Activated effector memory CD4-positive, alpha-beta T cell treated with anti-CD3 and anti-CD28 coated beads, Interleukin-2, amount 50 U/mL, for 16 hours (primary cell): ENCODE data around the gene MTA1.

Experiments
- DNase-seq: peaks from one replicate; pipeline ENCODE4 v3.0.0-alpha.2; 2020

The MTA1 gene

GRCh38 chr14:105490267-105490571 lies 70.6 kb downstream of the MTA1 start:
- DNase-seq: no peak

DNA sequence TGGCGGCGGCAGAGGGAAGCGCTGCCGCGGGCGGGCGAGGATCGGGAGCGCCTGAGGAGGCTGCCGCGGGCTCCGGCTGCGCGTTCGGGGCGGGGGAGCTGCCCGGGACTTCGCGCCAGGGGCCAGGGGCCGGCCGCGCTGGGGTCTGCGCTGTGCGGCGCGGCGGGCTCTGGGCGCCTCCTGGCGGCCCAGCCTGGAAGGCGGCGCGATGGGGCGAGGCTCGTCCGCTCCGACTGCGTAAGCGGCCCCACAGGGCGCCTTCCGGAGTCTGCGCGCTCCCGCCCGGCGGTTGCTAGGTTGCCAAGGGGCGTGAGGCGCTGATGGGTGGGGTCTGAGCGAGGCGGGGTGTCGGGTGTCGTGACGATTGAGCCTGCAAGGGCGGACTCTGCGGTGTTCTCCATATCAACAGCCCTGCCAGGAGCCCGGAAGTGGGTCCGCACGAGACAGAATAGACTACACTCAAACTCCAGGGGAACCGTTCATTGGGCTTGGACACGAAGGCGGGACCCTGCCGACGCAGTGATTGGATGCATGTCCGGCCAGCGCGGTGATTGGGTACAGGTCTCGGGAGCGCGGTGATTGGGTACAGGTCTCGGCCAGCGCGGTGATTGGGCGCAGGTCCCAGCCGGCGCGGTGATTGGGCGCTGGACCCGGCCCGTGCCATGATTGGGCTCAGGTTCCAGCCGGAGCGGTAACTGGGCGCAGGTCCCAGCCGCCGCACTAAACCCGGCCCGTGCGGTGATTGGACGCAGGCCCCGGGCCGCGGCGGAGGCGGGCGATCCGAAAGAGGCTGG lies 71.1 kb downstream of the MTA1 start, which contains the start of gene TEDC1:
Gene TEDC1 (plus strand): TSS at position 675 of the 794 bp plus-strand sequence. CDS start 130 bp downstream, outside the sequence.
- peak; percentile 100 for DNase-seq

DNA sequence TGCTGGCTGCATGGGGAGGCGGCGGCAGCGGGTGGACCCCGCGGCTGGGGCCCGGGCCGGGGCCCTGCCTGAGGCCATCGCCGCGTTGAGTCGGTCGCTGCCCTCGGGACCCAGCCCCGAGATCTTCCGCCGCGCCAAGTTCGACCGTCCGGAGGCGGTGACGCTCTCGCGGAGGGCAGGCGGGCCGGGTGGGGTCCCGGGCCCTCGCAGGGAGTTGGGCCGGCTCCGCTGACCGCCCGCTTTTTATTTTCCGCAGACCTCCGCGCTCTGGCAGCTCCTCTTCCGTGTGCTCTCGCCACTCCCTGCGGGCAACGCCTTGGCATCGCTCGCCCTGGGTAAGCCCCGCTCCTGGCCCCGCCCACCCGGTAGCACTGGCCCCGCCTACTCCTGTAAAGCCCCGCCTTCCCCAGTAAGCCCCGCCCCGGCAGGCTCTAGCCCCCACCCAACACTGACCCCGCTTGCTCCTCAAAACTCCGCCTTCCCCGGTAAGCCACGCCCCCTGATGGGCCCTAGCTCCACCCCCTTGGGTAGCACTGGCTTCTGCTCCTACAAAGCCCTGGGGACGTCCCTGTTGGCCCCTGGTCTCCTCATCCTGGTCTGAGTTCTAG lies 71.8 kb downstream of the MTA1 start:
- DNase-seq: peak; percentile 96

DNA sequence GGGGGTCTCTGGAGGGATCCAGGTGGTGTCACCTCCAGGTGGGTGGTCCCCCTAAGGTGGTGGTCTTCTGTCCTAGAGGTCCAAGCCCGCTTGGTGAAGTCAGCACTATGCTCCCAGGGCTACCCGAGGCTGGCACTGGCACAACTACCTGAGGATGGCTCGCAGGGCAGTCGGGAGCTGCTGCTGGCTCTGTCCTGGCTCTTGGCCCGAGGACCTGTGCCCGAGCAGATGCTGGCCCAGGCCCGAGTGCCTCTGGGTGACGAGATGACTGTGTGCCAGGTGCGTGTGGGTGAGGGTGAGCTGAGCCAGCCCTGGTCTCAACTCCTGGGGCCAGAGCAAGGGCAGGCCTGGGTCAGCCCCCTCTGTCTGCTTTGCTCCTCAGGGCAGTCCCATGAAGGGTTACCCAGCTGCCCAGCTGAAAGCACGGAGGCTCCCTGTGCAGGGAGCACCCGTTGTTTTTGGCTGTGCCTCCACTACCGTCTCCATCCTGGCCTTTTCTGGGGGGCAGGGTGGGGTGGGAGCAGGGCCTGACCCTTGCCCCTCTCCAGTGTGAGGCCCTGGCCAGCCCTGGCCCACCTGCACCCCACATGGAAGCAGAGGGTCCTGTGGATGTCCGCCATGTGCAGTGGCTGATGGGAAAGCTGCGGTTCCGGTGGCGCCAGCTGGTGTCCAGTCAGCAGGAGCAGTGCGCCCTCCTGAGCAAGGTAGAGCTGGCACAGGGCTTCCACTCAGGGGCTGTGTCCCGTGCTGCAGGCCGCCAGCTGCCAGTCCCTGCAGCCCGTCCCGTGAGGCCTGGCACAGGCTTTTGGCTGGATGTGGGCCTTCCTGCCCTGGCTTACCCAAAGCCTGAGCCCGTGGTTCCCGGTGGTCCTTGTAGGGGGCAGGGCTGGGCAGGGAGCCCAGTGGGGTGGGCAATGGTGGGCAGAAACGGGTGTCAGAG lies 72.7 kb downstream of the MTA1 start:
- DNase-seq: peak; percentile 65

- DNase-seq: peak; percentile 63
Observed at GRCh38 chr14:105492971-105493871, 73.6 kb downstream of the MTA1 start.

- no peak for DNase-seq
Observed at GRCh38 chr14:105493921-105494605, 74.4 kb downstream of the MTA1 start.

DNA sequence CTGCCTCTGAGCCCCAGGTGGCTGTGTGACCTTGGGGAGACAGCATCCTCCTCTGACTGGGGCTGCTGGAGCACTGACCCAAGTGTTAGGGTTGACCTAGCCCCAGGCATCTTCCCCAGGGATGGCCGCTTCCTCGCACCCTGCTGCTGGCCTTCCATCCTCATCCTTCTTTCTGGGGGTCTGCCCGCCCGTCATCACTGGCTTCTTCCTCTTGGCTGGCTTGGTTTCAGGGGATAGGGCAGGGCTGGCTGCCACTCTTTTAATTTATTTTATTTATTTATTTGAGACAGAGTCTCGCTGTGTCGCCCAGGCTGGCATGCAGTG lies 74.9 kb downstream of the MTA1 start:
- DNase-seq: no peak

DNA sequence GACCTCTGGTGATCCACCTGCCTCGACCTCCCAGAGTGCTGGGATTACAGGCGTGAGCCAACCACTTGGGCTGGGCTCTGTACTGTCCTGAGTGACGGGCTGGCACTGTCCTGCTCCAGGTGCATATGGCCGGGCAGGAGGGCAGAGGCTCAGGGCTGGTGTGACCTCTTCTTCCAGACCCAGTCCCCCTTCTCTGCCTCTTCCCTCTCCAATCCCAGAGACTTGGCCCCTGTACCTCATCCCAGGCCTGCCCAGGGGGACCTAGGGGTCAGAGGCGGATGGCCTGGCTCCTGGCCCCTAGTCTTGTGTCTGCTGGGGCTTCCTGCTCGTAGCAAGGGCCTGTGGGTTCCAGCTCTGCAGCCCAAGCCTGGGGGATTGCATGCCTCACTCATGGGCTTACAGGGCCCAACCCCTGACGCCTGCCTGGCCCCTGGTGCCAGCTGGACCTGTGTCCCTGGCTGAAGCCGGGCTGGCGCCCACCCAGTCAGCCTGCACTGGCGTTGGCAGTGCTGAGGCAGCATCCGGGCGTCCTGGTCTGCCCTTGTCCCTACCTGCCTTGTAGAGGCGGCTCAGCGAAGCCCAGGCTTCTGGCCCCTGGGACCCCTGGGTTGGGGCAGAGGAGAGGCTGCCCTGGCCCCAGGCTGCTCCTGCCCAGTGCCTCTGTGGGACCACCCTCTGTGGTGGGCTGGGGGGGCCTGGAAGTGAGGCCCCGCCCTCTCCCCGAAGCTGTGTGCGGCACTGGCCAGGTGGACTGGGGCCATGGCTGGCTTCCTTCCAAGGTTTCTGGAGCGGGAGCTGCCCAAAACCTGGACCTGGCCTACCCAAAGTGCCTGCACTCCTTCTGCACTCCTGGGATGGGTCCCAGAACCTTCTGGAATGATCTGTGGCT lies 75.7 kb downstream of the MTA1 start:
- DNase-seq: no peak

DNA sequence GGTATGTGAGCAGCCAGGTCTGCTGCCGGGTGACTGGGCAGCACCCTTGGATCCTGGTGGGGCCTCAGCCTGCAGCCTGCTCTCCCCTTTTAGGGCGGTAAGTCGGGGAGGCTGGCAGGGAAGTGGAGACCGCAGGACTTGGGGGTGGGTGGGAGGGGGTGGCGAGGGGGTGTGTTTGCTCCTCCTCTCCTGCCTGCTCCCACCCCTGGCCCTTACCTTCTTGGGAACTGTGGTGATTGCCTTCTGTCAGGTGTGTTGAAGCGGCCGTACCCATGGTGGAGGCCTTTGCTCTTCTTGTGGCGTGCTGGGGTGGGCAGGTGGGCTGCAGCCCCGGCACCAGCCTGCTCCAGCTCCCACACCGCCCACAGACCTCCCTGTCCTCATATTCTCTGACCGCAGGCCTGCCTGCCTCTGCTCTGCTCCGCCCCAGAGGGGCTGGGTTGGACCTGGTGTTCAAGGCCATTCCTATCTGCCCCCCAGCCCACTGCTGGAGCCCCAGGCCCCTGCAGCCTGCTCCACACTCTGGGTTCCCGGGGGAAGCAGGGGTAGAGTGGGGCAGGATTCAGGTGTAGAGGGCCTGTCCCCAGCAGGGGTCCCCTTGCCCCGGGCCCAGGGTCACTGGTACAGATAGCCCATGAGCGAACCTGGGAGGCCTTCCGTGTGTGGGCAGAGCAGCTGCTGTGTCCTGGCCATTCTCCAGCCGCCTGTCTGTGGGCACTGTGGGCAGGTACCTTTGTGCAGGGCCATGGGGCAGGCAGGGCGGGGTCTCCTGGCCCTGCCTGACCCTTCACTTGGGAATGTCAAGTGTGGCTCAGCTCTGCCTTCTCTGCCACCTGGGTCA lies 76.6 kb downstream of the MTA1 start:
- no peak for DNase-seq

DNA sequence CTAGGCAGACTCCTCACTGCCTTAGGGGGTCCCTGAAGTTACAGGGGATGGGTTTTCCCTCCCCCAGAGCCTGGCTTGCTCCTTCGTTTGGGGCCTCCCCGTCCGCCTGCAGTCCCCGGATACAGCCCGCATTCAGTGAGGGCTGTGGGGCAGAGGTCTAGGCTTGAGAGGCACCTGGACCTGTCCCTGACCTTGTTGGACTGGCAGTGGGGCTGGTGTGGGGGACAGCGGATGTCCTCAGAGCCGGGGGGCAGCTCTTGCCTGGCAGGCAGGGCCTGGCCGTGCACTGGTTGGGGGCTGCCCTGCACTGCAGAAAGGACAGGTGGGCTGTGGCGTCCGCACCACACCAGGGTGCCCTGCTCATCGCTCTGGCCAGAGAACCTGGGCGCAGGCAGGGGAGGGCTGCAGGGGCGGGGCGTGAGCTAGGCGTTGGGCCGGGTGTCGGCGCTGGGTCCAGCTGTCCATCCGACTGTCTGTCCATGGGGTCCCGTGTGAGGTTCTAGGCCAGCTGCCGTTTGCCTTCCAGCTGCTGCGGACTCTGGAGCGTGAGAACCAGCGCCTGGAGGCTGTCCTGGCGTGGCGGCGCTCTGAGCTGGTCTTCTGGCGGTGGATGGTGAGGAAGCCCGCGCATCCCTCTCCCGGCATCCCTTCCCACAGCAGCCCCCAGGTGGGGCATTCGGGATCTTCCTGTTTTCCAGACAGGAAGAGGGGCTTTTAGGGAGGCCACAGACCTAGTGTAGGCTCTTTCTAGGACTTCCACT lies 77.4 kb downstream of the MTA1 start:
- no peak for DNase-seq

- no peak for DNase-seq
Observed at GRCh38 chr14:105497671-105498429, 78.2 kb downstream of the MTA1 start.

GRCh38 chr14:105498430-105499255 lies 79.0 kb downstream of the MTA1 start:
- no peak for DNase-seq

GRCh38 chr14:105499256-105500035 lies 79.8 kb downstream of the MTA1 start:
- DNase-seq: no peak

- no peak for DNase-seq
Observed at GRCh38 chr14:105500036-105500725, 80.6 kb downstream of the MTA1 start.

DNA sequence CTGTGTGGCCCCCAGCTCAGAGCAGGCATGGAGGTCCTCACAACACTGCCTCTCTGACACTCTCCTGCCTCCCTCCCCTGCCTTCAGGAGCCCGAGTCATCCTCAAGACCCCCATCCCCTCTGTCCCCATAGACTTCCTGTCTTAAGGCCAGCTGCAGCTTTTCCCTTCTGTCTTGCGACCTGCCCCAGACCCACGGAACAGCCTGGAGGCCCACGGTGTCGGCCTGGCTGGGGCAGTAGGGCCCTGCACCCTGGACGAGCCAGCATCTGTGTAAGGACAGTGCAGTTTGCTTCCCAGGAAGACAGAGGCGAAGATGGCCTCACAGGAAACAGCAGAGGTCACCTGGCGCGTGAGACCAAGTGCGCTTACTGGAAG lies 81.1 kb downstream of the MTA1 start:
- no peak for DNase-seq
